GM18868 (cell line): ENCODE results near the gene KIAA2012.

Experiments used
- ATAC-seq: cut with Tn5 transposase; IDR thresholded peaks from one replicate; pipeline ENCODE4 v1.9.1; 2021; ENCODE audit warnings: mild to moderate bottlenecking, moderate library complexity; ENCODE audit not compliant: unreplicated experiment

The KIAA2012 gene

GRCh38 chr2:202072737-202073401, at the start of gene KIAA2012:
Gene KIAA2012, plus strand, starts transcription at chr2:202073255. Its CDS starts 373 bp downstream, at chr2:202073628.
- no peak for ATAC-seq

DNA sequence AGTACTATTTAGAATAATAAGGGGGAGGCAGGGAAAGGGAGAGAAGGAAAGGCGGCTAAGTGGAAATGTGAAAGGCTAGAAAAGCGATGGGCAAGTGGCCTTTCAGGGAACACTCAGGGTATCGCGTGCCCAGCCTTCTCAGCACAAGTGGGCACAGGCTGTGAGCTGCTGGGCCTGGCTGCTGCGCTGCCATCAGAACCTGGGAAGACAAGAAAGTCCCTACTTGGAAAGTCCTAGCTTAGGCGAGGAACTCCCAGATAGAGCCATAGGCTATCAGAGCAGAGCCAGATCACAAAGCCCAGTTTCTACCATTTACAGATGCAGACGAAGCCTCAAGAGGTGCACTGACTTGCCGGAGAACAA, 49.2 kb upstream of the KIAA2012 start:
- ATAC-seq = no peak

DNA sequence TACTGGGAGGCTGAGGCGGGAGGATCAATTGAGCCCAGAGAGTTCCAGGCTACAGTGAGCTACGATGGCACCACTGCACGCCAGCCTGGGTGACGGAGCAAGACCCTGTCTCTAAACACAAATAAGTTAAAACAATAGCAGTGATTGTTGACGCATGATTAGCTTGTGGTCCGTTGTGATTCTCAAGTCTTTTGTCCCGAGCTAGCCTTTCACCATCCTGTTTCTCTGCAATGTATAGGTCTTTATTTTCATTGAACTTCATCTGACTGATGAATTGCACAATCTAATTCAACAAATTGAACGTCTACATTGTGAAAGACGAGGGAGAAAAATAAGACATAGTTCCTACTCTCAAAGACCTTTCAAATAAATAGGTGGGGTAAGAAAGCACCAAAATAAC, 48.2 kb upstream of the KIAA2012 start:
- ATAC-seq = no peak

DNA sequence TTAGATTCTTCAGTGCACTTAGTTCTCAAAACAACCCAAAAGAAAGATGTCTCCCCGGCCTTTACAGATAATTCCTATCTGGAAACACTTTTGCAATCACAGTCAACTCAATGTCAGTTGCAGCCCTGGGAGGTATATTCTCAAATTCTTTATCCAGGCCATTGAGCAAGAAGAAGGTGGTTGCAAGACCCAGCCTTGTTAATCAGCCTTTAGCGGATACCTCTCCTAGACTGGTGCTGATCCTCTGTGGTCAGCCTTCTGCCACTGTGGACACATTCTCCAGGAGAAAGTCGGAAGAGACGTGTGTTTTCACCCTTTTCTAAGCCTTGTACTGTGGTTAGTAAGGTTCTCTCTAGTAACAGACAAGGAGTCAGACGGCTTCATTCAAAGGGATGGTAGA, 47.2 kb upstream of the KIAA2012 start:
- ATAC-seq = no peak

DNA sequence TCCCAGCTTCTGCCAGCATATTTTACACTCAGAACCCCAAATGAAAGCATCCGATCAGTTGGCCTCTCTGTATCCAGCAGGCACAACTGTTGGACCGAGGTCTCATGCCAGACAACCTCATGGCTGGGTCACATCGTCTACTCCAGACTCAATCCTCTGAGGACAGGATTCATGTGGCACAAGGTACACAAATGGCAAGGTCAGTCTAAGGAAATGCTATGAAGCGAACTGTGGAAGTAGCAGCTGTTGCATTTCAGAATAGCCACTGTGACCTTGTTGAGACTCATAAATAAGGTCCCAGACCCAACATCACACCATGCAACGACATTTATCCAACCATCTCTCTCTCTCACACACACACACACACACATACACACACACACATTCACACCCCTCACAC, 46.5 kb upstream of the KIAA2012 start:
- no peak for ATAC-seq

DNA sequence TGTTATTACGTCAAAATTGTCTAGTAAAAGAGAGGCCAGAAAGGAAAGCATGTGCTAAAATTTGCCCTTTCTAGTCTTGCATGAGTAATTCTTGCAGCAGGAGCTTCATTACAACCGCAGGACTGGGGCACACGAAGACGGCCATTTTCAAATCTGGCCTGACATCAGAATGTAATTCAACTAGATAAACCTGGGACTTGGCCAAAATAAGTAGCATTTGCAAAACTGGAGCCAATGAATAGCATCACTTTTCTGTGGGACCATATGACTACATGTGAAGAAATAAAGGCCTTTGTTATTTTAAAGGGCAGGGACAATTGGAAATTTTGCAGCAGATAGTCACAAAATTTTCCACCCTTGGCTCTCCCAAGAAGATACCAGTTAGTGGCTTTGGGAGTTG, 42.4 kb upstream of the KIAA2012 start:
- no peak for ATAC-seq

DNA sequence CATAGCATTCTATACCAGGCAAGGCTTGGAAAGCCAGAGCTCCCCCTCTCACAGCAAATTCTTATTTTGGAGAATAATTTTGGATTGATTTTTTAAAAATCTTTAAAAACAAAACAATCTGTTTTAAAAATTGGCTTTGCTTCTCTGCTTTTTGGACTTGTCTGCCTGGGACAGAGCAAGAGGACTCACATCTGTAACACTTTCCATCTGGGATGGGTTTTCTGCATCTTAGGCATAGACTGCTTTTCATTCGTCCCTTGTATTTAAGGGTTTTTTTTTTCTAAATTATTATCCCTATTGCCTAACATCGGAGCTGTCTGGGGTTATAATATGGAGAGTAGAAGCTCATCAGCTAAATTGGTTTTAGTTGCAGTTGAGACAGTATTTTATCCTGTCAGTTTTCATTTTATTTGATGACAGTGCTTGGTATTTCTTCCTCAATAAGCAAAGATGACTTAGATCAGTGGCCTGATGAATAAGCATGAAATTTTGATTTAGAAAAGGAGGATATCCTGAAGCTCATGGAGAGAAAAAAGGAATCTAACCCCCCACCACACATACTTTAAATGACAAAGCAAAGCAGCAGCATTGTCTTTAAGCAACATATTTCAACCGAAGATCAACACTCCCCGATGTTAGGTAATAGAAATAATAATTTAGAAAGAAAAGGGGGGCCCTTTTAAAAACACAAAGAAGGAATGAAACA, 41.7 kb upstream of the KIAA2012 start:
- ATAC-seq = no peak

- peak; percentile 19 for ATAC-seq
These were observed 40.2 kb upstream of the KIAA2012 start for GRCh38 chr2:202032846-202033316.

DNA sequence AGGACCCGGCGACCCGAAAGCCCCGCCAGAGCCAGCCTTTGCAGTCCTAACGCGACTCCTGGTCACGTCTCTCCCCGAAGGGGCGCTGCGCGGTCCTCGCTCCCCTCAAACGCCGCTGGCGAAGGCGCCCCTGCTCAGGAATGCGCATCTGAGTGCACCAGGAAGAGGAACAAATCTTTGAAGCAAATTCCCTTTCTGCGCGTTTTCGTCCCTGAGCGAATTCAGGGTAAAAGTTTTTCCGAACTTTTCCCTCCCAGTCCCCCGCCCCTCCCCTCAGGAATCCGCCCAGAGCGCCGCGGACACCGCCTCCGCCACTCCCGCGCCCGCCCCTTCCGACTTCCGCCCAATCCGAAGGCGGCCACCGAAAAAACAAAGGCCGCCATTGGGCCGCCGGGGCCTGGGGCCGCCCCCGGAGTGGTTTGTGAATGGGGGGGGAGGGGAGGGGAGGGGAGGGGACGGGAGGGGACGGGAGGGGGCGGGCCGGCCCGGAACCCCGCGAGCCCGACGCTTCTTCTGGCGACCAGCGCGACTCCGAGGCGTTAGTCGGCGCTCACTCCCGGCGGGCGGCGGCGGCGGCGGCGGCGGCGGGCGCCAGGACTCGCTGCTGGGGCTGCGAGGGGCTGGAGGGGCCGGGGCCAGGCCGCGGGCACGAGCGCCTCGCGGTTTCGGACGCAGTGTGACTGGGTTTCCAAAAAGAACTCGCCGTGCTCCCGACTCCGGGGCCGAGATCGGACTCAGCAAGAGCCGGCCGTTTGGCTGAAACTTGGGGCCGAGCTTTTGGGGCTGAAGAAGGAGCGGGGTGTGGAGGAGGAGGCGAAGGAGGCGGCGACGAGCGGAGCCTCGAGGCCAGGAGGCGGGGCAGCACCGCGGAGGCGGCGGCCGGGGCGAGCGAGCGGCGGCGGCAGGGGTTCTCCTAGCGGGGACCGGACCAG, 39.5 kb upstream of the KIAA2012 start, which contains the start of gene FZD7:
Gene FZD7, plus strand, starts transcription at position 539 of the 932 bp plus-strand sequence. CDS start 793 bp downstream, outside the sequence.
- peak; percentile 80 for ATAC-seq

DNA sequence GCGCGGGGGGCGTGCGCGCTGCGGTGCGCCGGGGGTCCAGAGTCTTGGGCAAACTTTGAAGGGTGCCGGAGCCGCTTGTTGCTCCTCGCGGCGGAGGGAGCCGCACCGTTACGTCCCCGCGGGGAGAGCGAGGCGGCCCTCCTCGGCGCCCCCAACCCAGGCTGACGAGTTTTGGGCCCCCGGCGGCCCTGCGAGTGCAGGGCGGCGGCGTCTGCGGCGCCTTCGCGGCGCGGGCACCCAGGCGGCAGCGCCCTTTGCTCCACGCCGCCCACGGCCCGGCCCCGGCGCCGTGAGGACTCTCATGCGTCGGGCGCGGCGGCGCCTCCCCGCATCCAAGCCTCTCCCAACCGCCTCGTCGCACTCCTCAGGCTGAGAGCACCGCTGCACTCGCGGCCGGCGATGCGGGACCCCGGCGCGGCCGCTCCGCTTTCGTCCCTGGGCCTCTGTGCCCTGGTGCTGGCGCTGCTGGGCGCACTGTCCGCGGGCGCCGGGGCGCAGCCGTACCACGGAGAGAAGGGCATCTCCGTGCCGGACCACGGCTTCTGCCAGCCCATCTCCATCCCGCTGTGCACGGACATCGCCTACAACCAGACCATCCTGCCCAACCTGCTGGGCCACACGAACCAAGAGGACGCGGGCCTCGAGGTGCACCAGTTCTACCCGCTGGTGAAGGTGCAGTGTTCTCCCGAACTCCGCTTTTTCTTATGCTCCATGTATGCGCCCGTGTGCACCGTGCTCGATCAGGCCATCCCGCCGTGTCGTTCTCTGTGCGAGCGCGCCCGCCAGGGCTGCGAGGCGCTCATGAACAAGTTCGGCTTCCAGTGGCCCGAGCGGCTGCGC, 38.6 kb upstream of the KIAA2012 start:
- ATAC-seq = peak; percentile 2

DNA sequence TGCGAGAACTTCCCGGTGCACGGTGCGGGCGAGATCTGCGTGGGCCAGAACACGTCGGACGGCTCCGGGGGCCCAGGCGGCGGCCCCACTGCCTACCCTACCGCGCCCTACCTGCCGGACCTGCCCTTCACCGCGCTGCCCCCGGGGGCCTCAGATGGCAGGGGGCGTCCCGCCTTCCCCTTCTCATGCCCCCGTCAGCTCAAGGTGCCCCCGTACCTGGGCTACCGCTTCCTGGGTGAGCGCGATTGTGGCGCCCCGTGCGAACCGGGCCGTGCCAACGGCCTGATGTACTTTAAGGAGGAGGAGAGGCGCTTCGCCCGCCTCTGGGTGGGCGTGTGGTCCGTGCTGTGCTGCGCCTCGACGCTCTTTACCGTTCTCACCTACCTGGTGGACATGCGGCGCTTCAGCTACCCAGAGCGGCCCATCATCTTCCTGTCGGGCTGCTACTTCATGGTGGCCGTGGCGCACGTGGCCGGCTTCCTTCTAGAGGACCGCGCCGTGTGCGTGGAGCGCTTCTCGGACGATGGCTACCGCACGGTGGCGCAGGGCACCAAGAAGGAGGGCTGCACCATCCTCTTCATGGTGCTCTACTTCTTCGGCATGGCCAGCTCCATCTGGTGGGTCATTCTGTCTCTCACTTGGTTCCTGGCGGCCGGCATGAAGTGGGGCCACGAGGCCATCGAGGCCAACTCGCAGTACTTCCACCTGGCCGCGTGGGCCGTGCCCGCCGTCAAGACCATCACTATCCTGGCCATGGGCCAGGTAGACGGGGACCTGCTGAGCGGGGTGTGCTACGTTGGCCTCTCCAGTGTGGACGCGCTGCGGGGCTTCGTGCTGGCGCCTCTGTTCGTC, 37.7 kb upstream of the KIAA2012 start:
- ATAC-seq = no peak

DNA sequence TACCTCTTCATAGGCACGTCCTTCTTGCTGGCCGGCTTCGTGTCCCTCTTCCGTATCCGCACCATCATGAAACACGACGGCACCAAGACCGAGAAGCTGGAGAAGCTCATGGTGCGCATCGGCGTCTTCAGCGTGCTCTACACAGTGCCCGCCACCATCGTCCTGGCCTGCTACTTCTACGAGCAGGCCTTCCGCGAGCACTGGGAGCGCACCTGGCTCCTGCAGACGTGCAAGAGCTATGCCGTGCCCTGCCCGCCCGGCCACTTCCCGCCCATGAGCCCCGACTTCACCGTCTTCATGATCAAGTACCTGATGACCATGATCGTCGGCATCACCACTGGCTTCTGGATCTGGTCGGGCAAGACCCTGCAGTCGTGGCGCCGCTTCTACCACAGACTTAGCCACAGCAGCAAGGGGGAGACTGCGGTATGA, 37.1 kb upstream of the KIAA2012 start:
- ATAC-seq = no peak

DNA sequence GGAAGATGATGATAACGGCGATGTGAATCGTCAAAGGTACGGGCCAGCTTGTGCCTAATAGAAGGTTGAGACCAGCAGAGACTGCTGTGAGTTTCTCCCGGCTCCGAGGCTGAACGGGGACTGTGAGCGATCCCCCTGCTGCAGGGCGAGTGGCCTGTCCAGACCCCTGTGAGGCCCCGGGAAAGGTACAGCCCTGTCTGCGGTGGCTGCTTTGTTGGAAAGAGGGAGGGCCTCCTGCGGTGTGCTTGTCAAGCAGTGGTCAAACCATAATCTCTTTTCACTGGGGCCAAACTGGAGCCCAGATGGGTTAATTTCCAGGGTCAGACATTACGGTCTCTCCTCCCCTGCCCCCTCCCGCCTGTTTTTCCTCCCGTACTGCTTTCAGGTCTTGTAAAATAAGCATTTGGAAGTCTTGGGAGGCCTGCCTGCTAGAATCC, 36.4 kb upstream of the KIAA2012 start:
- no peak for ATAC-seq

GRCh38 chr2:202037086-202037485, 36.0 kb upstream of the KIAA2012 start:
- no peak for ATAC-seq

DNA sequence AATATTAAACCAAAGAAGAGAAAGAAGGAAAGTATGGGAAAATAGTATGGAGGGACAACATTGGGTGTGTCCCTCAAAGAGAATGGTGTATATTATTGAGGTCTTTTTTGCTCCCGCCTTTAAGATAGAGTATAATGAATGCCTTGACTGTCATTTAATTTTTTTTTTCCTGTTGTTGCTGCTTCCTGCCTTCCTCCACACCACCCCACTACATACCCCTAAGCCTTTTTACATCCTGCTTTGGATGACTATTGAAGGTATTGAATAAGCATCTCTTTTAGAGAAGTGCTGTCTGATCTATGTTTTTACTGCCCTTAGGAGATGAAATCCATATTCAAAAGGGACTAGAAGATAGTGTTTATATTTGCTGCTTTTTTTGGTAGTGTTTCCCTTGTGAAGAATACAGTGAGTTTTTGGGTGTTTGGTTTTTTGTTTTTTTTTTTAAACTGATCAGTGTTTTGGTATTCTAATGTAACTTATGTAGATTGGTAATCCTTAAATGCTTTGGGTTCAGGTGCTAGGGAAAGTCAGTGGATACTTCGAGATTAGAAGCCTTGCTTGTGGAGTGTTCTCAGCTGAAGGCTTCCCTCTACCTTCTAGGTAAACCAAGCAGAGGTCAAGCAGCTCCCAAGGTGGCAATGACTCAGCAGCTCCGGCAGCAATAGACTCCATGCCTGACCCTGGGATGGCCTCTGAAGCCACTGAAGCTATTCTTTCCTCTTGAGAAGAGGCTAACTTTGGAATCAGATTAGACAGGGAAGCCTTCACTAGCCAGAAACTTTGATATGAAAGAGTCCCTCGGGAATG, 34.4 kb upstream of the KIAA2012 start:
- ATAC-seq = no peak

GRCh38 chr2:202039278-202040078, 33.6 kb upstream of the KIAA2012 start:
- no peak for ATAC-seq

- no peak for ATAC-seq
These were observed 32.8 kb upstream of the KIAA2012 start for GRCh38 chr2:202040079-202040844.
